SU-DHL-6 (cell line): ENCODE results near the gene ASB13.

ENCODE experiments used
- H2AFZ ChIP-seq: fragments of 200-600 bp; sonication (generic); 2 replicates; pipeline ENCODE4 v1.6.1; 2014; ENCODE audit warnings: low read depth, mild to moderate bottlenecking, moderate library complexity, mixed read lengths, antibody characterized with exemption, low read length; ENCODE audit not compliant: severe bottlenecking
- H3F3A ChIP-seq: fragments of 200-600 bp; shearing (Covaris generic); 2 replicates; pipeline ENCODE4 v1.6.0; 2016; ENCODE audit warnings: antibody characterized with exemption, mild to moderate bottlenecking; ENCODE audit not compliant: insufficient read depth
- H3K27ac ChIP-seq: fragments of 200-600 bp; sonication (generic); 2 replicates; pipeline ENCODE4 v1.5.1; 2016; ENCODE audit warnings: low read depth, mild to moderate bottlenecking, low read length, moderate library complexity, mixed read lengths
- H3K27me3 ChIP-seq: fragments of 200-600 bp; sonication (generic), shearing (Covaris generic); 2 replicates; pipeline ENCODE4 v1.6.0; 2014; ENCODE audit warnings: mild to moderate bottlenecking, low read length
- H3K36me3 ChIP-seq: fragments of 200-600 bp; sonication (generic); 2 replicates; pipeline ENCODE4 v1.6.1; 2014; ENCODE audit warnings: mild to moderate bottlenecking, low read length, mixed read lengths
- H3K4me2 ChIP-seq: fragments of 300-600, 200-600 bp; shearing (Covaris generic), sonication (generic); 2 replicates; pipeline ENCODE4 v1.6.0; 2014; ENCODE audit warnings: low read length, low read depth, mild to moderate bottlenecking; ENCODE audit not compliant: poor library complexity, severe bottlenecking
- H3K4me3 ChIP-seq: fragments of 200-600 bp; sonication (generic); 2 replicates; pipeline ENCODE4 v1.5.1; 2014; ENCODE audit warnings: antibody characterized with exemption, low read length, mild to moderate bottlenecking, mixed read lengths; ENCODE audit not compliant: insufficient read depth, poor library complexity, severe bottlenecking
- H3K79me2 ChIP-seq: fragments of 200-600 bp; sonication (generic); 2 replicates; pipeline ENCODE4 v1.6.1; 2014; ENCODE audit warnings: mild to moderate bottlenecking, low read length, moderate library complexity; ENCODE audit not compliant: insufficient read depth
- H3K9ac ChIP-seq: fragments of 200-600 bp; sonication (generic); 2 replicates; pipeline ENCODE4 v1.7.0; 2014; ENCODE audit warnings: mild to moderate bottlenecking, low read length
- H3K9me2 ChIP-seq: fragments of 200-600 bp; sonication (generic); replicated peaks from 2 replicates; pipeline ENCODE4 v1.6.1; 2014; ENCODE audit warnings: low read length; ENCODE audit not compliant: insufficient read depth
- H3K9me3 ChIP-seq: fragments of 200-600 bp; sonication (generic); 2 replicates; pipeline ENCODE4 v1.6.1; 2014; ENCODE audit warnings: low read length, mixed read lengths; ENCODE audit not compliant: insufficient read depth
- H4K20me1 ChIP-seq: fragments of 200-600 bp; sonication (generic); 2 replicates; pipeline ENCODE4 v1.6.1; 2014; ENCODE audit warnings: low read depth, mild to moderate bottlenecking, antibody characterized with exemption, low read length, moderate library complexity, mixed read lengths
- EZH2phosphoT487 ChIP-seq: fragments of 200-600 bp; sonication (generic), shearing (Covaris generic); conservative IDR thresholded peaks from 2 replicates; pipeline ENCODE4 v1.6.1; 2018; ENCODE audit warnings: mild to moderate bottlenecking, antibody characterized with exemption, low read length, moderate library complexity, mixed read lengths
- TF ChIP-seq, protein P1 (sequence below): fragments of 200-600 bp; sonication (generic); IDR thresholded peaks from one replicate; pipeline ENCODE4 v1.5.1; 2017; ENCODE audit warnings: antibody characterized with exemption, mild to moderate bottlenecking, low read length, moderate library complexity; ENCODE audit not compliant: insufficient read depth, poor library complexity, severe bottlenecking

Gene ASB13

DNA sequence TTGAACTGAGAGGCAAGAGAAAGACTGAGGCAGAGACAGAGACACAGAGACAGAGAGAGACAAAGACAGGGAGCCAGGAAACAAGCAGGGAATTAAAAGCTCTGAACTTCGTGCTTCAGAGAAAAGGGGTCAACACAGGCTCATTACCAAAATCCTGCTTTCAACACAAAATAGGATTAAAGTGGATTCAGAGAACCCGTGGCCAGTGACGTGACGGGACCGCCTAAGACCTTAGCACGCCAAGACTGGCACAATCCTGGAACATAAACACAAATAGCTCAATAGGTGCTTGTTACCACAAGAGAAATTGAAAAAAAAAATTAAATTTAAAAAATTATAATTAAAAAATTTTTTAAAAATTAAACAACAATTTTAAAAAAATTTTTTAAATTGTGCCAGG lies 21.5 kb downstream of the ASB13 start:
- H3K79me2 ChIP-seq, result no peaks in the 10 kb centered on the region
- H3K4me3 ChIP-seq, result no peak overlapping the region
- H3K27me3 ChIP-seq, result no peaks in the 10 kb centered on the region
- H2AFZ ChIP-seq, result no peak overlapping the region
- no peaks in the 10 kb centered on the region for H4K20me1 ChIP-seq
- H3K9ac ChIP-seq, result no peak overlapping the region
- no peaks in the 10 kb centered on the region for H3K9me2 ChIP-seq
- H3F3A ChIP-seq, result no peaks in the 10 kb centered on the region
- no peaks in the 10 kb centered on the region for H3K9me3 ChIP-seq
- H3K4me2 ChIP-seq, result no peak overlapping the region
- TF ChIP-seq, protein P1, sequence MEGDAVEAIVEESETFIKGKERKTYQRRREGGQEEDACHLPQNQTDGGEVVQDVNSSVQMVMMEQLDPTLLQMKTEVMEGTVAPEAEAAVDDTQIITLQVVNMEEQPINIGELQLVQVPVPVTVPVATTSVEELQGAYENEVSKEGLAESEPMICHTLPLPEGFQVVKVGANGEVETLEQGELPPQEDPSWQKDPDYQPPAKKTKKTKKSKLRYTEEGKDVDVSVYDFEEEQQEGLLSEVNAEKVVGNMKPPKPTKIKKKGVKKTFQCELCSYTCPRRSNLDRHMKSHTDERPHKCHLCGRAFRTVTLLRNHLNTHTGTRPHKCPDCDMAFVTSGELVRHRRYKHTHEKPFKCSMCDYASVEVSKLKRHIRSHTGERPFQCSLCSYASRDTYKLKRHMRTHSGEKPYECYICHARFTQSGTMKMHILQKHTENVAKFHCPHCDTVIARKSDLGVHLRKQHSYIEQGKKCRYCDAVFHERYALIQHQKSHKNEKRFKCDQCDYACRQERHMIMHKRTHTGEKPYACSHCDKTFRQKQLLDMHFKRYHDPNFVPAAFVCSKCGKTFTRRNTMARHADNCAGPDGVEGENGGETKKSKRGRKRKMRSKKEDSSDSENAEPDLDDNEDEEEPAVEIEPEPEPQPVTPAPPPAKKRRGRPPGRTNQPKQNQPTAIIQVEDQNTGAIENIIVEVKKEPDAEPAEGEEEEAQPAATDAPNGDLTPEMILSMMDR, result no peak
- no peak for TF ChIP-seq EZH2phosphoT487
- H3K27ac ChIP-seq, result no peak overlapping the region
- peaks cover under 1% of the 10 kb centered on the region; the same call in 1 of the 2 replicates for H3K36me3 ChIP-seq

DNA sequence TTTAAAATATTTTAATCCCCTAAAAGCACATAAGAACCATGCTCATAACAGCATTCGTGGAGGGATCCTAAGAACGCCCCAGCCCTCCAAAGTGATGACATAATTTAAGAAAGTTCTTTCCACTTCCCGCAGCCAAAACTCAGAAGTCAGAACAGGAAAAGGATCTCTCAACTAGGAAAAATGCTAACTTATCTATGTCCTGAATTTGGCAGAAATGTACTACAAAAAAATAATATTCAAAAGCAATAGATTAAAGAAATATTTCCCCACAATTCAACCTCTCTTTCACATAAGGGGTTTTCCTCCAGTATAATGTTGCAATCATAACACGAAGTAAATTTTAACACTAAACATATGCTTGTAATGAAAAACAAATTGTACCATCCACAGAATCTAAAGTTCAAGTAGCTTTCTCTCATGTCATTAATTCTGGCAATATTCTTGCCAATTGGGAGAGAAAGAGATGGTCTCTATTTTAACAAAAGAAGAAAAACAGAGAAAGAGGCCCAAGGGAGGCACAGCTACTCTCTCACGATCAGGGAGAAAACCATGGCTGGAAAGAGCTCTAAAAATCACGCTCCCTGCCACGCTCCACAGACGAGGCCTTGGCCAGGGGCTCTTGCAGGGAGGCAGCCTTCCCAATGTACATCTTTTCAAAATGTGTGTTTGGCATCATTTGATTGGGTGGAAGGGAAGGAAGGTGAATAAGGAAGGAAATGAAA lies 22.9 kb downstream of the ASB13 start:
- TF ChIP-seq, protein P1, result no peak
- no peak for TF ChIP-seq EZH2phosphoT487
- H3K27me3 ChIP-seq, result no peaks in the 10 kb centered on the region
- no peak overlapping the region for H3K4me2 ChIP-seq
- no peaks in the 10 kb centered on the region for H3K79me2 ChIP-seq
- no peak overlapping the region for H3K4me3 ChIP-seq
- H3K36me3 ChIP-seq, result peaks cover 8% of the 10 kb centered on the region; the same call in 1 of the 2 replicates
- no peaks in the 10 kb centered on the region for H3F3A ChIP-seq
- H3K27ac ChIP-seq, result no peak overlapping the region
- H3K9me3 ChIP-seq, result no peaks in the 10 kb centered on the region
- no peak overlapping the region for H2AFZ ChIP-seq
- H3K9ac ChIP-seq, result no peak overlapping the region
- no peaks in the 10 kb centered on the region for H4K20me1 ChIP-seq
- H3K9me2 ChIP-seq, result no peaks in the 10 kb centered on the region

DNA sequence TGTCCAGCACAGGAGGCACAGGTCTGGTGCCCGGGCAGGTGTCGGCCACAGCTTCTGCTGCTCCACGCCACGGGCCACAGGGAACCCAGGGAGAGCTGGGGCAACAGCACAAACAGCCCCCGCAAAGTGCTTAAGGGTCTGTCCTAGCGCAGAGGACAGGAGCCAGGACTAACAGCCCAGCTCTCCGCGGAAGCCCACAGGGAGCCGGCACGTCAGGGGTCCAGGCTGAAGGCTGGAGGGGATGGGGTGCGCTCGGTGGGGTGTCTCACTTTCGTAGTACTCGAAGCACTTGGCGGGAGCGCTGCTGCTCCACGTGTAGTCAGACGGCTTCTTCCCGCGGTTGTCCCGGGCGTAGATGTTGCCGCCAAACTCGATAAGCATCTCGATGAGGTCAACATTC lies 24.9 kb downstream of the ASB13 start:
- Histone ChIP-seq H3K79me2 (no peaks in the 10 kb centered on the region), H3K9me2 (no peaks in the 10 kb centered on the region), H3F3A (no peaks in the 10 kb centered on the region), H4K20me1 (no peaks in the 10 kb centered on the region), H3K36me3 (peaks cover 8% of the 10 kb centered on the region; the same call in 1 of the 2 replicates), H3K9ac (no peak overlapping the region), H3K9me3 (no peaks in the 10 kb centered on the region), H2AFZ (no peak overlapping the region), H3K27me3 (no peaks in the 10 kb centered on the region), H3K4me2 (no peak overlapping the region), H3K4me3 (no peak overlapping the region), H3K27ac (no peak overlapping the region)
- TF ChIP-seq, protein P1, result no peak
- no peak for TF ChIP-seq EZH2phosphoT487
